Stimulated activated CD8-positive, alpha-beta memory T cell treated with anti-CD3 and anti-CD28 coated beads, Interleukin-12 subunit alpha, Interleukin-12 subunit beta, amount 100 ng/mL, for 4 hours (primary cell): Measurements from ENCODE around the gene NRG2.
A peak's percentile ranks its signal among the peaks of the same experiment; 100 is the strongest.

Source experiments
- DNase-seq: peaks from one replicate; pipeline ENCODE4 v3.0.0-alpha.2; 2020; ENCODE audit warnings: low read depth

NRG2 gene

GRCh38 chr5:139968547-139969261 is 74.4 kb downstream of the NRG2 start:
- DNase-seq: peak; percentile 71

DNA sequence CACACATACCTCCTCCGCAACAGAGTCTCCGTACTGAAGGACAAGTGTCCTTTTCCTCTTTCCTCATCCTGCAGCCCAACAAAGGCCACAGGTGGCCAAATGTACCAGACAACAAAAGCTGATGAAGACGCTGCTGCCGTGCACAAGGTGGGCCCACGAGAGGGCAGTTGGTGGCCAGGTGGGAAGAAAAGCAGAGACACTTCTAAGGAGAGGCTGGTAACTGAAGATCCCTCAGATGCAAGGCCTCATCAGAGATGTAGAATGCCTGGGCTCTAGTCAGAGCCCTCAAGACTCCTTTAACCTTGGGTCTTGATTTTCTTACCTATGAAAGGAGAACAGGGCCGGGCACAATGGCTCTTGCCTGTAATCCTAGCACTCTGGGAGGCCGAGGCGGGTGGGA is 75.7 kb downstream of the NRG2 start:
- DNase-seq: no peak

- no peak for DNase-seq
Observed at GRCh38 chr5:139966856-139967255, 76.2 kb downstream of the NRG2 start.

DNA sequence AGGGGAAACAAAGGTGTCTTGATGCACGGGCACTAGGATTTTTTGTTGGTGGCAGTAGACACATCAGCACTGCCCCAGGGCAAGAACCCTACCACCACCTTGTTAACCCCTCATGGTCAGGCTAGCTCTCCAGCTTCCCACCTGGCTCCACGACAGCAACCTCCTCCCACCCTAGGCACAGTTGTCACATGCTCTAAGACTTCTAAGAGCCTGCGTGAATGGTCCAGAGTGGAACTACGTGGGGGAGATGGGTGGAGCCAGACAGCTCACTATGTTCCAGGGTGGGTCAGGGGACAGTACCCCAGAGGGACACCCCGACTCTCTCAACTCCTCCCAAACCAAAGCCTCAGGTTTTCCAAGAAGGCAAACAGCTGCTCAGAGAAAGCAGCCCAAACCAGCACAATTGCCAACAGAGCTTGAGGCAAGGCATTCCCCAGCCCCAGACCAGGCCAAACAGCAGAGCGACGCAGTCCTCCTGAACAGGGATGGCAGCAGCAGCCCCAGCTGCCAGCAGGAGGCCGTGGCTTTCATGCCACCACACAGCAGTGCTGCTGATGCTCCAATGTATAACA is 78.0 kb downstream of the NRG2 start:
- DNase-seq: no peak

DNA sequence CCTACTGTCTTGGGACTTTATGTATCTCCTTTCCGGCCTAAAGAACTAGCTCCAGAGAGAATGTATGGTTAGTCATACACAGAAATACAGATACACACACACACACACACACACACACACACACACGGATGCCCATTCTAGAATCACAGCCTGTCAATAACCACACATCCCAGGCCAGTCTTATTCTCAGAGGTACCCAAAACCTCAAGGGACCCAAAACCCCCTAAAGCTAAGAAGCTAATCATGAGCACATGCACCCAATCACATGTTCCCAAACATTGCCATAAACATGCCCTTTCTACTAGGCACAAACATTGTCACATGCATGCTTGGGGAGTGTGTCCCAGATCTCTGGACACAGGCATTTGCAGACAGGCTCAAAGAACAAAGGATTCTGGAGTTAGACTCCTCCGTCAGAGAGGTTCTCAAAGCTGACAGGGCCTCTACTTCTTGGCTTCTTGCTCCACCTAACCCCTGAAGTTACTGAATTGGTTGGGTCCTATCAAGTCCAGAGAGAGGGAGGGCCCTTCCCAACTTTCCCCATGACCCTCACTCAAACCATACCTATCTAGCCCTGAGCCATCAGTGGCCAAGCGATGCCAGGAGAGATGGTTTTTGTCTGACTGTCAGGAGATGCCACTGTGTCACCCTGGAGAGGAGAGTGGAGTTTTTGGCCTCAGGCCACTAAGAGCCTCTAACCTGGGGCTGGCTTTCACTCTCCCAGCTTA is 78.7 kb downstream of the NRG2 start:
- no peak for DNase-seq

DNA sequence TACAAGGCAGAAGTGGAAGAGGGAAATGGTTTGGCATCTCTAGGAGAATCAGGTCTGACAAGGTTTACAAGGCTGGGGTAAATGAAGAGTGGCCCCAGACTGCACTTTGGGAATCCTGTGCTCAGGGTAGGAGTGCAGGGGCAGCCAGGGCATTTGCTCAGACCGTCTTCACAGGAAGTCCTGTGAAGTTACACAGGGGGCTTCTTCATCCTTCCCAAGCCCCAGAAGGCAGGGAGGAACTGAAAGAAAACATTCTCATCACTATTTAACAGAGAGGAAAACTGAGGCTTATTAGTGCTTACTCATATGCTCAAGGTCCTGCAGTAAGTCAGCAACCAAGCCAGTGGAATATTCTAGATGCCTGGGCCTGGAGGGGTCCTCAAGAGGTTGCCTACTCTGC is 80.7 kb downstream of the NRG2 start:
- no peak for DNase-seq

- DNase-seq: no peak
Observed at GRCh38 chr5:139961435-139962157, 81.5 kb downstream of the NRG2 start.

- no peak for DNase-seq
Observed at GRCh38 chr5:139960723-139961383, 82.2 kb downstream of the NRG2 start.

DNA sequence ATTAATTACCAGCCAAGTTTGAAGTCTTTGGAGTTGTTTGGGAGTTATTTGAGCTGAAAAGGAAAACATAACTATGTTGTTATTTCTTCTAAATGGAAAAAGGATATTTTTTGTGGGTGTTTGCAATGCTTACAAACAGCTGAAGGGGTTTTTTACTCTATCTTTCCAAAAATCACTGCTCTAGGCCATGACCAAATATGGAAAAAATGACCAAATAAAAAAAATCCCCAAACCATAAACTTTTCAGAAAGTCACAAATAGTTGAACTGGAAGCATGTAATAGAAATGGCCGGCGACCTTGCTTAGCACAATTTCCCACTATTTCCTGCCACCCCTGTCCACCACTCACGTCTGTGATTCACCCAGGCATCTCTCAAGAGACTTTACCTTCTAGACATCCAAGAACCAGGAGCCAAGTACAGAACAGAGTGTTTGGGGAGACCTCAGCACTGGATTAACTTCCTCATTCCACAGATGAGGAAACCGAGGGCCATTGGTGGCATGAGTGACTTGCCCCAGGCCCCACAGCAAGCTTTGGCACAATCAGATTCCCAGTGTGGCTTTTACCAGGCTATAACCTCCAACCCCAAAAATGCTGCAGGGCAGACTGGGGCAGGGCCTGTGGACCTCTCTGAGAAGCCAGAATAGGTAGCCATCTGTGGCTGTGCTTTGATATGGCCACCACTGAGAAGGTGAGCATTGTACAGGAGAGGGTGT is 84.5 kb downstream of the NRG2 start:
- DNase-seq: no peak

DNA sequence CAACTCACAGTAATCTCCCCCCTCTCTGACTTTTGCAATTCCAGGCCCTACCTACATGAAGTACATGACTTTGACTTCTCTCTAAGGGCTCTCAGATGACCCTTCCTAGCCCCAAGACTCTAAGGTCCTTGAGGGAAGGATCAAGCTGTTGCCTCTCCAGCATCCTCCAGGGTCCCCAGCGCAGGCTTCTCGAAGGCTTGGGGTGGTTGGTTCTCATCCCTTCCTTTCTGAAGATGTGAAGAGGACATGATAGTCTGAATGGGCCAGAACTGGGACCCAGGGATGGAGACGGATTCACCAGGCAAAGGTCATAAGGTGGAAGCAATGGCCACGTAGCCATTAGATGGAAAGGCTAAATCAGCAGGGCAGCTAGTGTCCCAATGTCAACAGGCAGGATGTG is 86.8 kb downstream of the NRG2 start:
- no peak for DNase-seq

DNA sequence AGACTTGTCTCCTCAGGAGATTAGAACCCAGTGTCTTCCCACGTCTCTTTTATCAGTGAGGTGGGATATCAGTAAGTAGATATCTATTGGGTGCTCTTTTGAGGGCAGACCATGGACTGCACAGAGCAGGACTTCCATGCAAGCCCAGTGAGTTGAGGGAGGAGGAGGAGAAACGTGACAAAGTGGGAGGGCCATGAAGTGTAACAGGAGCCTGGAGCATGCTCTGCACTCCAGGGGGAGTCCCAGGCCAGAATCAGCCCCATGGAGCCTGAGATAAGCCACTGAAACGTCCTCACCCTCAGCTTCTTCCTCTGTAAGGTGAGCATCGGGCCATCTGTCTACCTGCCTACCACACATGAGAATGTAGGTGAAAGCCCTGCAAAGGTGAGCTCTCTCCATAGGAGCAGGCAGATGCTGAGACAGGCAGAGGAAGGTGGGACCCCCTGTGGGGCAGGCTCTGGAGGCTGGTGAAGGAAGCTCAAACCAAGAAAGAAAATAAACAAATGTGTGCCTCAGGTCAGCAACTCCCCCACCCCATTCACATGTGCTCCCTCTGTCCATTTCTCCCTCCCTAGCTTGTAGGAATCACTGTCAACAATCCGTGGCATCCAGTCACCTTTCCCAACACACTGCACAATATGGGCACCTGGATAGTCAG is 87.4 kb downstream of the NRG2 start:
- DNase-seq: no peak

DNA sequence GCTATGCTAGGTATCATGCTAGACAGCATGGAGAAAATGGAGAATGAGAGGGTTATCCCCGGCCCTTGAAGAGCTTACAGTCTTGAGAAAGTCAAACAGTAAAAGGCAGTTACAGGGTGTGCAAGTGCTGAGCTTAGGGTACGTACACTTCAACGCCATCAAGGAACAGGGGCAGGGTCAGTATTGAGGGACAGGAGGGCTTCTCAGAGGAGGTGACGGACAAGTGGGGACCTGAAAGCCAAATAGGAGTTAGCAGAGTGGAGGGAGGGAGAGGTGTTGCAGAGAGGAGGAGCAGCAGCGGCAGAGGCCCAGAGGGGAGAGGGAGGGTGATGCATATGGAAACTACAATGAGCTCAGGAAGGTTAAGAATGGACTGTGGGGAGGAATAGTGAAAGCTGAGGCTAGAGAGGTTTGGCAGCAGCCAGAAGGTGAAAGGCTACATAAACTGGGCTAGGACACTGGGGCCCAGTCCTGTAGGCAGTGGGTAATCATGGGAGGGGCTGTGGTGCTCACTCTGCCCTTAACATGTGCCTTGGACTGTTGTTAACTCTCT is 88.0 kb downstream of the NRG2 start:
- no peak for DNase-seq

DNA sequence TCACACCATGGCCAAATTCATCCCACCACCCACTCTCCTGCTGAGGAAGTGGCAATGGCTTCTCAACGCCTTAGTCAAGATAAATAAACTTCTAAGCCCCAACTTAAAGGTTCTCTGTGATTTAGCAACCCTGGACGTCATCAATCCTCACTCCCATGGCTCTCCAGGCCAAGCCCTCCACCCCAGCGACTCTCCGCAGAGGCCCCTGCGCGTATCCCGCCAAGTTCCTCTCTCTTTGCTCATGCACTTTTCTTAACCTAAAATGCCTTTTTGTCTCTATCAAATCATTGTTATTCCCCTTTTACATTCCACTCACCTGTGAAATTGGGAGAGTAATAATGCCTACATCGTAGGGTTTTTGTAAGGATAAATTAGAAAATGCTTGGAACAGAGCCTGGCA is 88.6 kb downstream of the NRG2 start:
- no peak for DNase-seq

- no peak for DNase-seq
Observed at GRCh38 chr5:139954022-139954421, 89.1 kb downstream of the NRG2 start.

- DNase-seq: no peak
Observed at GRCh38 chr5:139952574-139952973, 90.5 kb downstream of the NRG2 start.

- DNase-seq: no peak
Observed at GRCh38 chr5:139951983-139952382, 91.1 kb downstream of the NRG2 start.

- DNase-seq: no peak
Observed at GRCh38 chr5:139951296-139951924, 91.7 kb downstream of the NRG2 start.

DNA sequence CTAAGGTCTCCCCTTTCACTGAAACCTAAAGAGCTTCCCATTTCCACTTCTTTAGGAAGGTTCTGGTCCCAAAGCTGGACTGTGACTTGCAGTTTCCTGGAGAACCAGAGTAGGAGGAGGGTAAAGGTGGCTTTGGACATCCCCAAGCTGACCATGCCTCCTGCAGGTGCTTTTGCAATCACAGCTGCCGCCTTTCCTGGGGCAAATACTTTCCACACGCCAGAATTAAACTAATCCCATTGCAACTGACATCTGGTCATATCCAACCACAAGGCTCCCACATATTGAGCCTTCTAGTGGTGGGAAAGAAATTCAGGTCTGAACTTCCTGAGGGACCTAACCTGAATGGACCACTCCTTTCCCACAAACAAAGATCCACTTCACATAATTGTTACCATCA is 92.7 kb downstream of the NRG2 start:
- no peak for DNase-seq

GRCh38 chr5:139949710-139950109 is 93.4 kb downstream of the NRG2 start:
- no peak for DNase-seq

GRCh38 chr5:139947727-139948126 is 95.4 kb downstream of the NRG2 start:
- no peak for DNase-seq
